Stimulated activated naive CD4-positive, alpha-beta T cell treated with Interleukin-2 at 50 U/mL for 16 hours (primary cell): ENCODE results near the gene CDY2B.
"Not testable (repeated sequence)": the region's sequence is repeated elsewhere in the genome, so short reads cannot be mapped to it uniquely, and the experiment has no call there.

Experiments used
- DNase-seq: peaks from one replicate; lab custom pipeline; 2025; lab: John Stamatoyannopoulos, UW

CDY2B gene, protein sequence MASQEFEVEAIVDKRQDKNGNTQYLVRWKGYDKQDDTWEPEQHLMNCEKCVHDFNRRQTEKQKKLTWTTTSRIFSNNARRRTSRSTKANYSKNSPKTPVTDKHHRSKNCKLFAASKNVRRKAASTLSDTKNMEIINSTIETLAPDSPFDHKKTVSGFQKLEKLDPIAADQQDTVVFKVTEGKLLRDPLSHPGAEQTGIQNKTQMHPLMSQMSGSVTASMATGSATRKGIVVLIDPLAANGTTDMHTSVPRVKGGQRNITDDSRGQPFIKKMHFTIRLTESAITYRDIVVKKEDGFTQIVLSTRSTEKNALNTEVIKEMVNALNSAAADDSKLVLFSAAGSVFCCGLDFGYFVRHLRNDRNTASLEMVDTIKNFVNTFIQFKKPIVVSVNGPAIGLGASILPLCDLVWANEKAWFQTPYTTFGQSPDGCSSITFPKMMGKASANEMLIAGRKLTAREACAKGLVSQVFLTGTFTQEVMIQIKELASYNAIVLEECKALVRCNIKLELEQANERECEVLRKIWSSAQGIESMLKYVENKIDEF

DNA sequence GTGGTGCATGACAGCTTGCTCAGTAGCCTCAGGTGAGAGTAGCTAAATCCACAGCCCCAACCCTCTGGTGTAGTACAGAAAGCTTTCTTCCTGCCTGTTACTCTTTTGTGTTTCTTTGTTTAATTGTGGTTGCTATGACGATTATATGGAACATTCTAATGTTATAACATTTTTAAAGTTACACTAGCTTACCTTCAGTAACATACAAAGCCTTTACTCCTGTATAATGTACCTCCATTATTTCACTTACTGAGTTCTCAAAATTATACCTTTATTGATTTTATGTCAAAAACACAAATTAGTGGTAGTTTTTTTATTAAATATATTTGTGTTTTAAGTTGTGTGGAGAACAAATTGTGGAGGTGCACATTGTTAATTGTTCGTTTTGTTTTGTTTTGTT, at the start of gene CDY2B:
Gene CDY2B (minus strand): TSS at position 101 of the 400 bp plus-strand sequence. CDS start 328 bp downstream, outside the sequence.
- not testable (repeated sequence) for DNase-seq

DNA sequence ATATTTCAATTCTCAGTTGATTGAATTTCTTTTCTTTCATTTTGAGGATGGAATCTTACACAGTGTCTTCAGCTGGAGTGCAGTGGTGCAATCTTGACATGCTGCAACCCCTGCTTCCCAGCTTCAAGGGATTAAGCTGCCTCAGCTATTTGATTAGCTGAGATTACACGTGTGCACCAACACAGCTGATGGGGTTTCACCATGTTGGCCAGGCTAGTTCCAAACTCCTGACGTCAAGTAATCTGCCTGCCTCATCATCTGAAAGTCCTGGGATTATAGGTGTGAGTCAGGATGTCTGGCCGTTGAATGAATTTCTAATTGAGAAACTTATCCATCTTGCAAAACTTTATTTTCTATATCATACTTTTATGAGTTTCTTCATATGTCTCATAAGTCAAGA, 28.0 kb upstream of the CDY2B start:
- DNase-seq, result not testable (repeated sequence)

DNA sequence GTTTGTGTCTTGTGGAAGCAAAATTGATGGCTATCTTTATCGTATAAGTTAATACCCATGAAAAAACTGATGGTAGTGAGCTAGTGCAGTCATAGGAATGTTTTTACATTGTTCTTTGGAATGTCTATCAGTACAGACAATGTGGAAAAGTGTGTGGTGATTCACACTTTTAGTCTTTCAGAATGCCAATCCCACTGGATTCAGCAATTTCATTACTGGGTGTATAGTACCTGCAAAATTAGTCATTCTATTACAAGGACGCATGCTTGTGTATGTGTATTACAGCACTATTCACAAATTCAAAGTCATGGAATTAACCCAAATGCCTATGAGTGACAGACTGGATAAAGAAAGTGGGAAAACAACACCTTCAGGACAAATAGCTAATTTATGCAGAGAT, 27.3 kb upstream of the CDY2B start:
- not testable (repeated sequence) for DNase-seq

DNA sequence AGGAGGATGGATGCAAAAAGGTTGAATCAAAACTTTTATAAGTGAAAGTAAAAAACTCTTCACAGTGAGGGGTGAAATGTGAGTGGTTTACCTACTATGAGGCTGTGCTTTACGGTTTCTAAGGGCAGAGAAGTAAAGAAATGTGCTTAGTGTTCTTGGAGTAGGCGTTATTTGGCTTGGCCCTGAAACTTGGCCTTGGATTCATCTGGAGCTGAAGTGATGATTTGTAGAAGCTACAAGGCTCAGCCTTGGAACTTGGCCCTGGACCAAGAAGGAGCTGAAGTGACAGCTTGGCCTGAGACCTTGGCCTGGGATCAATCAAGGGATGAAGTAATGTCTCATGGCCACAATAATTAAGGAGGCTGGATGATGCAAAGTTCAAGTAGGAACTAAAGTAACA, 1.7 kb upstream of the CDY2B start:
- DNase-seq, result not testable (repeated sequence)

DNA sequence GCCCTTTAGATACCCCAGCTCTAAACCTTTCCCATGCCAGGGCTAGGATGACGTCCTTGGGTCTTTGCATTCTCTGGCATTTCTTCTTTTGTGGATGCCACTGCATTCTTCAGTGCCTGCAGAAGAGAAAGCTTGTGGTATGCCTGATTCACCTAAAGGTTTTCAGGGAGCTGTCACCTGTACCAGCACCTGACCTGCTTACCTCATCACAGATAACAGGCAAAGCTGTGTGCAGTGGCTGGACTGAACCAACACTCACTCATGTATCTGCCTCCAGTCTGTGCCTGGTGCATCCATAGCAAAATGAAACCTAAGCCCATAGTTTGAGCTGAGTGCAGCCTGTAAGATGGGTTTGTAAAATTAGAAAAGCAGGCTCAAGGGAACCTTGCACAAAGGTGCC, 3.3 kb downstream of the CDY2B start:
- DNase-seq, result not testable (repeated sequence)

DNA sequence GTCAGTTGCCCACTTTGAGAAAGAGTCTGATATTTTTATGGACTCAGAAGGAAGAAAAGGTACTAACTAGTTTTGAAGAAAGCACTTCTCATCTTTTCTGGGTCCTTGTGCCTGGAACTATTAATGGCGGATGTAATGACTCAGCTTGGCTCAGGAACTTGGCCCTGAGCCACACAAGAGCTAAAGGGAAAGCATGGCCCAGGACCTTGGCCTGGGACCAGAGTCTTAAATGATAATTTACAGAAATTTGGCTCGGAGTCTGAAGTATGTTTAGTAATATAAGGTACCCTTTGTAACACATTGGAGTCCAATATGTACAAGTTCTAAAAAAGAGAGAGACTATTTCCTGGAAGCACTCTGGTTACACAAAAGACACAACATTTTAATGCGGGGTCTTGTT, 4.6 kb downstream of the CDY2B start:
- DNase-seq, result not testable (repeated sequence)

DNA sequence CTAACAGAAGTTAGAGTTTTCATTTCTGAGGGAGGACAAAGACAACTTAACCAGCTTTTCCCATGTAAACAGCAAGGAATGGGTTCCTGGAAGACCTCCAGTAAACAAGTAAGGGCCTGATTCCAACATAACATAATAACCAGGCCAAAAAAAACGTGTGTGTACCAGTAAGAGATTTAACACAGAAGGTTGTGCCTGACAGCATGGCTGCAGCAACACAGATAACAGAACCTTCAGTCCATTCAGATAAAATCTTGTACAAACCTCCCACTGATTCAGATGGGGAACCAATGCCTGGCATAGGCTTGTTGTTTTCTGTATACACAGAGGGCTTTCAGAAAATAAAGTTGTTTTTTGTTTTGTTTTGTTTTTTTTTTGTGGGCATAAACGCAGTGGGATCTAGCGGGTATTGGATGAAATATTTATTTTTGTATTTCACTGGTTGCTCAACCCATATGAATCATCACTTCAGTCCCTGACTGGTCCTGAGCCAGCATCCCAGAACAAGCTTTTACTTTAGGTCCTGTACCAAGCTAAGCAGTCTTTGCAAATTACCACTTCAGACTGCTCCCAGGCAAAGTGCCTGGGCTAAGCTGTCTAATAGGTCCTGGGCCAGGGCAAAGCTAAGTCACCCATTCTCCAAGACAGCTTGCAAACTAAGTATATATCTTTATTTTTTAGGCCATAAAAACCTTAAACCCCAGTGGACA, 8.7 kb downstream of the CDY2B start:
- not testable (repeated sequence) for DNase-seq

DNA sequence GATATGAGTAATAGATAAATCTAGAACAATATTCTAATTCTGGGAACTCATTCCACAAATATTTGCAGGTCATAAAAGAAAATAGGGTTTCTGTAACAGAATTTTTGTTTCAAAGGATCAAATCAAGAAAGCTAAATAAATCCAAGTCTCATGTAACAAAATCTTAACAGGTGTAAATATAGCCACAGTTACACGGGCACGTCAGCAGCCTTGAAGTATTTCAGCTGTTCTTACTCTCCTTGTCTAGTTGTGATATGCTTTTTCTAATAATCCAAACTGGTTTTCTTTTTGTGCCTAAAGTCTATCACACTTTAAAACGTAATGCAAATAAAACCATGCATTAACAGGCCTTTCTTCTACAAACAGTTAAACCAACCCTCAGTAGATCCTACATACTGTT, 9.3 kb downstream of the CDY2B start:
- DNase-seq, result not testable (repeated sequence)

DNA sequence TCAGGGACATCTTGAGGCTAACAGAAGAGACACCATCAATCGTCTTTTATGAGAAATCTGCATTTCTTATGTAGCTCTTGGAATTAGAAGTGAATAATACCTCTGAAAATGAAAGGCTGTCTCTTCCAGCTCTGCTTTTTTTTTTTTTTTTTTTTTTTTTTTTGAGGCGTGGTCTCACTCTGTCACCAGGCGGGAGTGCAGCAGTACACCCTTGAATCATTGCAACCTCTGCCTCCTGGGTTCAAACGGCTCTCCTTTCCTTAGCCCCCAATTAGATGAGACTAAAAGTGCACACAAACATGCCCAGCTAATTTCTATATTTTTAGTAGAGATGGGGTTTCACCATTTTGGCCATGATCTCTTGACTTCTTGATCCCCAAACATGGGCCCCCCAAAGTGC, 12.2 kb downstream of the CDY2B start:
- not testable (repeated sequence) for DNase-seq

DNA sequence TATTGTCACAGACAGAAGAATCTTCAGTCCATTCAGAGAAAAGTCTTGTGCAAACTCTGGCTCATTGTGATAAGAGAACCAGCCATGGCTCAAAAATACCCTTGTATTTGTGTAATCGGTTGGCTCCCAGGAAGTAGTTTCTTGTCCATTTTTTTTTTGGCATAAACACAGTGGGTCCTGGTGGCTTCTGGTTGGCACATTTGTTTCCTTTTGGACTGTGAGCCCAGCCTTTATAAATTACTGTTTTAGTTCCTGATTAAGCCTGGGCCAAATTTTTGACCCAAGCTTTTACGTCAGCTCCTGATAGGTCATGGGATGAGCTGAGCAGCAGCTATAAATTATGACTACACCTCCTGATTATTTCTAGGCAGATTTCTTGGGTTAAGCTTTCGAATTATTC, 19.4 kb downstream of the CDY2B start:
- not testable (repeated sequence) for DNase-seq

DNA sequence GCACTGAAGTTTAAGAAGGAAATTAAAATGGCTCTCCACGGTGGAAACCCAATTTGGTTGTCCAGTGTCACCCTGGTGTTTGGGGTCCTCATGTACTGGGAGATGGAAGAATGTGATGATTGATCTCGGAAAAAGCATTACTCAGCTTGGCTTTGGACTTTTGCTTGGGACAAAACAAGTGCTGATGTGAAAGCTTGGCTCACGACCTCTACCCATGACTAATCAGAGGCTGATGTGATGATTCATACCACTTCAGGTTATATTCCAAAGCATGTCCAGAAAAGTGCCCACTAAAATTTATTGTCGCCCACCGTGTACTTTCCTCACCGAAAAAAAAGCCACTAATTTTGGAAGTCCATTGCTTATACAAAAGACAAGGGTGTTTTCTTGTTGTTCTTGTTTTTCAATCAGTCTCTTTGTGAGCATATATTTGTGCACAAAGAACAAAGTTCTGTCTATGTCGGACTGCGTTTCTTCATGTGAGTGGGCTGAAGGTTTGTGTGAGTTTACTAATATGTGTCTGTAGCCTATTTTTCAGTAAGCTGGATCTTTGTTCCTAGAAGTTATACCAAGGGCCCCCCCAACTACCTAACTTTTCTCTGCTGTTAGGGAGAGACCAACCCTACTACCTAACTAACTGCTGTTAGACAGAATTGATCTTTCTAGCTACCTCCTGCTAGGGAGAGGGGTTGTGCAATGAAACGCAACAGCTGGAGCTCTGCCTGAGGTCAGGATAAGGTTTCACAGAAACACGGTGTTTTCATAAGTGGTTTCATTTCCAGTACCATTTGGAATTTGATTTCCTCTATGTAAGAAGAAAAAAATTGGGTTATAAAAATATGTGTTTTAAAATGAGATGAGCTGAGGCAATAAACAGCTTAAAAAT, 22.8 kb downstream of the CDY2B start:
- DNase-seq, result not testable (repeated sequence)

DNA sequence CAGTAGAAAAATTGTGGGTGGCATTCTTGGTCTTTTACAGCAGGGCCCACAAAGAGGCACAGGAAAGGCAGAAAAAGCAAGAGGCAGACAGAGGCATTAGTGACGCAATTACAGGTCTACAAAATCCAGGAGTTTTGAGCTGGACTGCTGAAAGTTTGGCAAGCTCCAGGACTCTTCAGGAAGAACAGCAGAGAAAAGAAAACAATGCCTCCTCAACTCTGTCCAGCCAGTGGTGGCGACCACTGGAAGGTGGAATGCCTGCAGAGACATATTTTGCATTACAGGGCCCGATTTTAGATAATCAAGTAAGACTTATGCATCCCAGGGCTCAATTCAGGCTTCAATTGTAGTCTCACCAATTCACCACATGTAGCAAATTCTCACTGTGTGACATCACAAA, 23.5 kb downstream of the CDY2B start:
- not testable (repeated sequence) for DNase-seq

DNA sequence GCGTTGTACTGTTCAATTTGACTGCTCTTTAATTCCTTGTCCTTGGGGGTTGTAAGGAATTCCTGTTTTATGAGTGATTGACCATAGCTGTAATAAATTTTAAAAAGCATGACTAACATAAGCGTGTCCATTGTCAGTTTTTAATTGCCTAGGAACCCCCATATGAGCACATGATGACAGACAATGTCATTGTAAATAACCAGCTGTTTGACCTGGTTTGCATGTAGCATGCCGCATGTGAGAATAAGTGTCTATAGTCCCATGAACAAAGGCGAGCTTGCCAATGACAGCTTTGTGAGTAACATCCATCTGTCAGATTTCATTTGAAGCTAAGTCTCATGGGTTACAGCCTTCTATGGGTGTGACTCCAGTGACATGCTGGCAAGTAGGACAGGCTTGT, 30.9 kb downstream of the CDY2B start:
- not testable (repeated sequence) for DNase-seq

DNA sequence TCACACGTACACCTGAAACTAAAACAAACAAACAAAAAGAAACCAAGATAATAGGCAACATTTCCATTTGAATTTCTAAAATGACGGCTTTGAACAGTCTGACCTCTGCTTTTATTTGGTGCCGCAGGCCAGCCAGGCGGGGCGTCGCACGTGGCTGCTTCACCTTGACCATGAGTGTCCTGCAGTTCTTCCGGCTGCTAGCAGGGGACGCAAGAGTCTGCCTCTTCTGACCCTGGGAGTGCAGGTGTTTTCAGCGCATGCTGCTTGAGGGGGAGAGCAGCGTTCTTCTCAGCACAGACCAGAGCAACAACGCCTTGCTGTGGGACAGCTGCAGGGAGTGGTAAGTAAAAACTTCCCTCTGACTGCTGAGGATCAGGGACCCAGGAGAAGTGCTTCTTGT, 47.9 kb downstream of the CDY2B start:
- not testable (repeated sequence) for DNase-seq
